ENCODE data around the gene ODC1. TPM values are rescaled to one million over a fixed set of nuclear protein-coding genes. Genes with fewer than 3 reads are reported as not detected.

Gene ODC1
- total RNA-seq, 4 donors from 2014 or later, result 105 to 142 (median 121) TPM

- intact Hi-C loops (cut with DNase I), result no loop called here
- WGBS, result 89% methylated on average over 8 of the region's 8 CpGs
- Histone ChIP-seq H3K4me1 (peaks cover 62 to 82% (median 70%) of the 10 kb centered on the region in 4 donors), H3K9me3 (no peaks in the 10 kb centered on the region), H3K27me3 (no peaks in the 10 kb centered on the region), H3K27ac (replicated peaks in 1 of 4) (no peak overlapping the region), H3K36me3 (no peaks in the 10 kb centered on the region), H3K4me3 (no peak overlapping the region)
- no peak for DNase-seq (ENCODE audit: extremely low spot score)
- TF ChIP-seq EP300 (IDR thresholded peaks at IDR 0.05) (no peak), POLR2AphosphoS5 (IDR thresholded peaks at IDR 0.05) (no peak), POLR2A (IDR thresholded peaks at IDR 0.05; ENCODE audit: low read depth) (no peak)
- TF ChIP-seq, protein P1, sequence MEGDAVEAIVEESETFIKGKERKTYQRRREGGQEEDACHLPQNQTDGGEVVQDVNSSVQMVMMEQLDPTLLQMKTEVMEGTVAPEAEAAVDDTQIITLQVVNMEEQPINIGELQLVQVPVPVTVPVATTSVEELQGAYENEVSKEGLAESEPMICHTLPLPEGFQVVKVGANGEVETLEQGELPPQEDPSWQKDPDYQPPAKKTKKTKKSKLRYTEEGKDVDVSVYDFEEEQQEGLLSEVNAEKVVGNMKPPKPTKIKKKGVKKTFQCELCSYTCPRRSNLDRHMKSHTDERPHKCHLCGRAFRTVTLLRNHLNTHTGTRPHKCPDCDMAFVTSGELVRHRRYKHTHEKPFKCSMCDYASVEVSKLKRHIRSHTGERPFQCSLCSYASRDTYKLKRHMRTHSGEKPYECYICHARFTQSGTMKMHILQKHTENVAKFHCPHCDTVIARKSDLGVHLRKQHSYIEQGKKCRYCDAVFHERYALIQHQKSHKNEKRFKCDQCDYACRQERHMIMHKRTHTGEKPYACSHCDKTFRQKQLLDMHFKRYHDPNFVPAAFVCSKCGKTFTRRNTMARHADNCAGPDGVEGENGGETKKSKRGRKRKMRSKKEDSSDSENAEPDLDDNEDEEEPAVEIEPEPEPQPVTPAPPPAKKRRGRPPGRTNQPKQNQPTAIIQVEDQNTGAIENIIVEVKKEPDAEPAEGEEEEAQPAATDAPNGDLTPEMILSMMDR (IDR thresholded peaks at IDR 0.05), result no peak
These were observed 45.4 kb downstream of the ODC1 start for GRCh38 chr2:10402653-10403215.

DNA sequence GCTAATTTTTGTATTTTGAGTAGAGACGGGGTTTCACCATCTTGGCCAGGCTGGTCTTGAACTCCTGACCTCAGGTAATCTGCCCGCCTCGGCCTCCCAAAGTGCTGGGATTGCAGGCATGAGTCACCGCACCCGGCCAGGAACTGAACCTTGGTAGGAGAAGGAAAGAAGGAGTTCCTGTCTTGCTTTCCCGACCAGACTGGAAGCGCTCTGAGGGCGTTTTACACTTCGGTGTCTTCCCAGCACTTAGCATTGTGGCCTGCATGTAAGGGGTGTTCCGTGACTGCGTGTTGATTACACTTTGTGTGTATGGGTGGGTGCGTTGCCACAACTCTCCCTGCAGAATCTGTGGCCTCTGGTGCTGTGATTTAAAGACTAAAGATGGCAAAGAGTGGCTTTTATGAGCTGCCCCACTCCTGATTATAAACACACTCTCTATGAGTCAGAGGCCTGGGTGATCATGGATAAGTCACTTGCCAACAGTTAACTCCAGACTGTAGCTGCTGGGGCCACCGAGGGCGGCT, 46.0 kb downstream of the ODC1 start:
- no peak for DNase-seq (ENCODE audit: extremely low spot score)
- H3K4me1 ChIP-seq, result peaks cover 56 to 82% (median 67%) of the 10 kb centered on the region in 4 donors
- H3K4me3 ChIP-seq, result no peak overlapping the region
- TF ChIP-seq, protein P1 (IDR thresholded peaks at IDR 0.05), result no peak
- TF ChIP-seq POLR2A (IDR thresholded peaks at IDR 0.05; ENCODE audit: low read depth), result no peak
- TF ChIP-seq POLR2AphosphoS5 (IDR thresholded peaks at IDR 0.05), result no peak
- TF ChIP-seq EP300 (IDR thresholded peaks at IDR 0.05), result no peak
- H3K27ac ChIP-seq (replicated peaks in 1 of 4), result peak overlapping the region in 2 of 4 donors; percentile 46 to 57
- H3K36me3 ChIP-seq, result no peaks in the 10 kb centered on the region
- H3K9me3 ChIP-seq, result no peaks in the 10 kb centered on the region
- 79% methylated on average over 9 of the region's 14 CpGs for WGBS
- no peaks in the 10 kb centered on the region for H3K27me3 ChIP-seq
- intact Hi-C loops (cut with DNase I), result no loop called here

DNA sequence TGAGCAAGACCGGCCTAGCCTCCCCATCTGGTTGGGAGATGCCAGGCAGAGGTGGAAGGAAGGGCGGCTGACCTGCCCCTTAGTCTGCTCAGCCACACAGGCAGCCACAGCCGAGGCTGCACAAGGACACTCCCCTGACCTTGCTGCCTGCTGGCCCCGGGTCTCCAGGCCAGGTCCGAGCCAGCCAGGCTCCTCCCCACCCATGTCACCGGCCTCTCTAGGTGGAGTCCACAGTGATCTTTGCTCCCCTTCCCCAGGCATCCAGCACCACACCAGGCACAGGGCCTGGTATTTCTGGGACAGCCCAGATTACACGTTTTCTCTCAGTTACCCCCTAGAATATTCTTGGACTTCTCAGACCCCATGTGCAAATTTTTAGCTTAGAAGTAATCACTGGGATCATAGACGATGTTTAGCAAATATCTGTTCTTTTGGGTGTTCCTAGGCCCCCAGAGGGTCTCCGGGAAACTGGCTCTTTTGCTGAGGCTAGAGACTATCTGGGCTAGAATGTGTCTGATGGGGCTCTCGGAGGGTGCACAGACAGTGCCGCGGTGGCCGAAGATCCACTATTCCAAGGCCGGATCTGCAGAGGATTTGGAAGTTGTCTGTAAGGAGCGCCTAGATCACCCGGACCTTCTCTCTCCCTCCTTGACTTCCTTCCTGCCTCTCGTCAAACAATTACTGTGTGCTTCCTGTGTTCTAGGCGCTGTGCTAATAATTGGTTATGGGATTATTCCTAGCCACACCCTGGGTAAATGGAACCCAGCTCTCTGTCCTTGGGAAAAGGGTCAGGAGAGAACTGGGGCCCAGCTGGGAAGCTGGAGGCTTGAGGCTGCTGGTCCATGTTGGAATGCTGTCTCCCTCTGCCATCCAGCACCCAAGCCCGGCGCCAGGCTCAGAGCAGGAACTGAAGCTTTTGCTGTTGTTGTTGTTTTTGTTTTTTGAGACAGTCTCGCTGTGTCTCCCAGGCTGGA, 46.9 kb downstream of the ODC1 start:
- no peaks in the 10 kb centered on the region for H3K9me3 ChIP-seq
- H3K27me3 ChIP-seq, result no peaks in the 10 kb centered on the region
- TF ChIP-seq POLR2AphosphoS5 (IDR thresholded peaks at IDR 0.05) (no peak), EP300 (IDR thresholded peaks at IDR 0.05) (no peak), POLR2A (IDR thresholded peaks at IDR 0.05; ENCODE audit: low read depth) (no peak)
- TF ChIP-seq, protein P1 (IDR thresholded peaks at IDR 0.05), result no peak
- intact Hi-C loops (cut with DNase I), result no loop called here
- H3K36me3 ChIP-seq, result no peaks in the 10 kb centered on the region
- DNase-seq (ENCODE audit: extremely low spot score), result no peak
- WGBS, result 66% methylated on average over 17 of the region's 21 CpGs
- peak overlapping the region; percentile 37 to 63 (median 52) for H3K27ac ChIP-seq (replicated peaks in 1 of 4)
- H3K4me1 ChIP-seq, result peaks cover 47 to 74% (median 58%) of the 10 kb centered on the region in 4 donors
- H3K4me3 ChIP-seq, result no peak overlapping the region

- peak in 1 of 2 donors; percentile 27 for TF ChIP-seq POLR2AphosphoS5 (IDR thresholded peaks at IDR 0.05)
- TF ChIP-seq EP300 (IDR thresholded peaks at IDR 0.05), result no peak
- Histone ChIP-seq H3K27ac (replicated peaks in 1 of 4) (peak overlapping the region; percentile 37 to 63 (median 52)), H3K27me3 (no peaks in the 10 kb centered on the region), H3K4me3 (no peak overlapping the region), H3K36me3 (no peaks in the 10 kb centered on the region), H3K9me3 (no peaks in the 10 kb centered on the region), H3K4me1 (peaks cover 40 to 67% (median 52%) of the 10 kb centered on the region in 4 donors)
- DNase-seq (ENCODE audit: extremely low spot score), result no peak
- WGBS, result no CpG with 5 or more reads among the region's 11 CpGs
- intact Hi-C loops (cut with DNase I), result no loop called here
These were observed 47.6 kb downstream of the ODC1 start for GRCh38 chr2:10400568-10400977.

GRCh38 chr2:10400002-10400401, 48.1 kb downstream of the ODC1 start:
- 89% methylated on average over 13 of the region's 14 CpGs for WGBS
- no peak for DNase-seq (ENCODE audit: extremely low spot score)
- intact Hi-C loops (cut with DNase I), result no loop called here
- no peaks in the 10 kb centered on the region for H3K9me3 ChIP-seq
- H3K27ac ChIP-seq (replicated peaks in 1 of 4), result peak overlapping the region; percentile 25 to 63 (median 52)
- no peaks in the 10 kb centered on the region for H3K36me3 ChIP-seq
- H3K4me3 ChIP-seq, result no peak overlapping the region
- H3K27me3 ChIP-seq, result no peaks in the 10 kb centered on the region
- peaks cover 34 to 61% (median 46%) of the 10 kb centered on the region in 4 donors for H3K4me1 ChIP-seq
- TF ChIP-seq EP300 (IDR thresholded peaks at IDR 0.05) (no peak), POLR2AphosphoS5 (IDR thresholded peaks at IDR 0.05) (no peak), POLR2A (IDR thresholded peaks at IDR 0.05; ENCODE audit: low read depth) (no peak)
- TF ChIP-seq, protein P1 (IDR thresholded peaks at IDR 0.05), result no peak

Data from esophagus muscularis mucosa (tissue), 4 donors.